ENCODE results near the gene SPON1.

The SPON1 gene

DNA sequence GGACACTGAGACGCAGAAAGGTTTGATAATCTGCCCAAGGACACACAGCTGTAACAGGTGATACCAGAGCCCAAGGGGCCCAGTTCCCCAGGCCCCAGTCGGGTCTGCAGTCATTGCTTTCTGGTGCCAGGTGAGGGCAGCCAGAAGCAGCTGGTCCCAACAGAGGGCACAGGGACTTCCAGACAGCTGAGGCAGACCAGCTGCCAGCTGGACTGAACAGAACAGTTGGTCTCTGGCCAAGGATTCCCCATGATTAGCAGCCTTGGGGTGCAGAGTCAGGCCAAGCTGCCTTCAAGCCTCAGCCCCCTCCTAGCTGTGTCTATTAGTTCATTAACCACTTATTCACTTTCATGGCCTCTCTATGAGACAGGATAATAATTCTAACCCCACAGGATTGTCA, 290.9 kb downstream of the SPON1 start:
- TF ChIP-seq, protein P1, sequence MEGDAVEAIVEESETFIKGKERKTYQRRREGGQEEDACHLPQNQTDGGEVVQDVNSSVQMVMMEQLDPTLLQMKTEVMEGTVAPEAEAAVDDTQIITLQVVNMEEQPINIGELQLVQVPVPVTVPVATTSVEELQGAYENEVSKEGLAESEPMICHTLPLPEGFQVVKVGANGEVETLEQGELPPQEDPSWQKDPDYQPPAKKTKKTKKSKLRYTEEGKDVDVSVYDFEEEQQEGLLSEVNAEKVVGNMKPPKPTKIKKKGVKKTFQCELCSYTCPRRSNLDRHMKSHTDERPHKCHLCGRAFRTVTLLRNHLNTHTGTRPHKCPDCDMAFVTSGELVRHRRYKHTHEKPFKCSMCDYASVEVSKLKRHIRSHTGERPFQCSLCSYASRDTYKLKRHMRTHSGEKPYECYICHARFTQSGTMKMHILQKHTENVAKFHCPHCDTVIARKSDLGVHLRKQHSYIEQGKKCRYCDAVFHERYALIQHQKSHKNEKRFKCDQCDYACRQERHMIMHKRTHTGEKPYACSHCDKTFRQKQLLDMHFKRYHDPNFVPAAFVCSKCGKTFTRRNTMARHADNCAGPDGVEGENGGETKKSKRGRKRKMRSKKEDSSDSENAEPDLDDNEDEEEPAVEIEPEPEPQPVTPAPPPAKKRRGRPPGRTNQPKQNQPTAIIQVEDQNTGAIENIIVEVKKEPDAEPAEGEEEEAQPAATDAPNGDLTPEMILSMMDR (IDR thresholded peaks at IDR 0.05; ENCODE audit: insufficient read depth, low read depth, low read length, missing control alignments), result peak; percentile 4
- no peak for DNase-seq (ENCODE audit: low read depth)
- no peak overlapping the region for H3K4me3 ChIP-seq (ENCODE audit: low read depth, low read length)

DNA sequence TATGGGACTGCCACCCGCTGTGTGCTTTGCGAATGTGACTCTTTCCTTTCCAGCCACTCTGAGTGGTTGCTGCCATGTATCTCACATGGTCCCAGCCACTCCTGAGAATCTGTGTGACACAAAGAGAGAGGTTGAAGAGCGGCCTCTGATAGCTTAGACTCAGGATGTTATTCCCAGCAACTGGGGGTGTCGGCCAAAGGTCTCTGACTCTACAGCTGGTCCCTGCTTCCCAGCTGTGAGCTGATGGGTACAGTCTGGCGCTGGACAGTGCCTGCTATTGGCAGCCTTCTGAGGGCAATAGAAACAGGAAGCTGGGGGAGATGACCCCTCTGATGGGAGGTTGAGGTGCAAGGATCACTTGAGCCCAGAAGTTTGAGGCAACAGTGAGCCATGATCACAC, 291.3 kb downstream of the SPON1 start:
- DNase-seq (ENCODE audit: low read depth), result no peak
- H3K4me3 ChIP-seq (ENCODE audit: low read depth, low read length), result no peak overlapping the region
- TF ChIP-seq, protein P1 (IDR thresholded peaks at IDR 0.05; ENCODE audit: insufficient read depth, low read depth, low read length, missing control alignments), result no peak

- TF ChIP-seq, protein P1 (IDR thresholded peaks at IDR 0.05; ENCODE audit: insufficient read depth, low read depth, low read length, missing control alignments), result no peak
- H3K4me3 ChIP-seq (ENCODE audit: low read depth, low read length), result no peak overlapping the region
Observed at GRCh38 chr11:14254533-14255237, 292.2 kb downstream of the SPON1 start.

GRCh38 chr11:14255238-14255534, 292.7 kb downstream of the SPON1 start:
- no peak overlapping the region for H3K4me3 ChIP-seq (ENCODE audit: low read depth, low read length)
- DNase-seq (ENCODE audit: low read depth), result no peak
- TF ChIP-seq, protein P1 (IDR thresholded peaks at IDR 0.05; ENCODE audit: insufficient read depth, low read depth, low read length, missing control alignments), result no peak

More at GRCh38 chr11:14254533-14255237, 292.2 kb downstream of the SPON1 start:
- DNase-seq (ENCODE audit: low read depth), result no peak

DNA sequence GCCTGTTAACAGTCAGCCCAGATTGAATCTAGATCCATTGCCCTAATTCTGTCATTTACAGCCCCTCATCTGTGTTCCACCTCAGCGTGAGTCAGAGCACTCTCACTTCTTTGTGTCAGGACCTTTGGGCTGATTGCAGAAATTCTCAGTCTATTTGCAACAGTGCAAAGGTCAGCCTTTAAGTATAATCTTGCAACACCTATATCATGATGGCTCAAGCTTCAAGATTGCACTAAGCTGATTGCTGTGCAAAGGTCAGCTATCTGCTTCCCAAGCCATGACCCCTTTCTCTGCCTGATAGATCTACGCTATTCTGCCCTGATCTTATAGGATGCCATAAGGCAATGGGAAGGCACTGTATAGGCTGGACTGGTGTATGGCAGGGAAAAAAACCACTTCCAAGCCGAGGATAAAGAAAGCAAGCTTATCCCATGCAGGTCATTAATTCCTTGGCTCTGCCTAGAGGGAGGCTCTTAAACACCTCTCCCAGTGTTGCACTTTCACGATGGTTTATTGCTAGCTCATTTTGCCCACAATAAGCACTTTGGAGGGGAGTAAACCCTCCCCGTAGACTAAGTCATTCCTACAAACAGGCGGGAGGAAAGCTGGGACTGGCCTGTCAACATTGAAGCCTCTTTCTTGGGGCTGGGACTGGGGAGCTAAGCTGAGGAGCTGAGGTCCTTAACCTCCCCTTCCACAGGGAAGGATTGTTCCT, 295.9 kb downstream of the SPON1 start:
- H3K4me3 ChIP-seq (ENCODE audit: low read depth, low read length), result no peak overlapping the region
- TF ChIP-seq, protein P1 (IDR thresholded peaks at IDR 0.05; ENCODE audit: insufficient read depth, low read depth, low read length, missing control alignments), result no peak
- DNase-seq (ENCODE audit: low read depth), result no peak

DNA sequence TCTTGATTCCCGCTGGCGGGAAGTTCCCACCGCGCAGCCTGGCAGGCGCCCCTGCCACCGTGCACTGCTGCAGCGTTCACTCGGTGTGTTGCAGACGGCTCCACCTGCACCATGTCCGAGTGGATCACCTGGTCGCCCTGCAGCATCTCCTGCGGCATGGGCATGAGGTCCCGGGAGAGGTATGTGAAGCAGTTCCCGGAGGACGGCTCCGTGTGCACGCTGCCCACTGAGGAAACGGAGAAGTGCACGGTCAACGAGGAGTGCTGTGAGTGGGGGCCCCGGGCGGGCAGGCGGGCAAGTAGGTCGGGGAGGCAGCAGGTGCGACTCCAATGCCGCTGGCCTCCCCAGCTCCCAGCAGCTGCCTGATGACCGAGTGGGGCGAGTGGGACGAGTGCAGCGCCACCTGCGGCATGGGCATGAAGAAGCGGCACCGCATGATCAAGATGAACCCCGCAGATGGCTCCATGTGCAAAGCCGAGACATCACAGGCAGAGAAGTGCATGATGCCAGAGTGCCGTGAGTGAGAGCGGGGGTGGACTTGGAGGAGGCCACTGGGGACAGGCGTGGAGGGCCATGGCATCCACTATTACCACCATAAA, 296.8 kb downstream of the SPON1 start:
- no peak for DNase-seq (ENCODE audit: low read depth)
- TF ChIP-seq, protein P1 (IDR thresholded peaks at IDR 0.05; ENCODE audit: insufficient read depth, low read depth, low read length, missing control alignments), result no peak
- no peak overlapping the region for H3K4me3 ChIP-seq (ENCODE audit: low read depth, low read length)

All from GM12865 (cell line).